Subcutaneous adipose tissue (tissue), 4 donors: ENCODE results near the gene SLC4A7. TPM values are rescaled to one million over a fixed set of nuclear protein-coding genes. Genes with fewer than 3 reads are reported as not detected.

Experiments
- small RNA-seq: library from RNA; depleted of rRNA; stranded (forward); fragments of <200 nt; gene quantifications from one replicate; pipeline ENCODE3, GENCODE V24; 2016
- total RNA-seq, 4 donors: library from RNA; depleted of rRNA; stranded (reverse); fragments of >200 nt; gene quantifications; one replicate each; pipeline ENCODE4 v1.1.0, GENCODE V29; 2016
- TF ChIP-seq, protein P1 (sequence below): fragments of 450-650 bp; IDR thresholded peaks from one replicate; pipeline ENCODE4 v1.5.1; 2016; ENCODE audit warnings: low read depth, mild to moderate bottlenecking, control low read depth, antibody characterized with exemption, moderate library complexity

SLC4A7 gene
- total RNA-seq, 4 donors from 2014 or later: 19.4 to 41.8 (median 37.6) TPM

DNA sequence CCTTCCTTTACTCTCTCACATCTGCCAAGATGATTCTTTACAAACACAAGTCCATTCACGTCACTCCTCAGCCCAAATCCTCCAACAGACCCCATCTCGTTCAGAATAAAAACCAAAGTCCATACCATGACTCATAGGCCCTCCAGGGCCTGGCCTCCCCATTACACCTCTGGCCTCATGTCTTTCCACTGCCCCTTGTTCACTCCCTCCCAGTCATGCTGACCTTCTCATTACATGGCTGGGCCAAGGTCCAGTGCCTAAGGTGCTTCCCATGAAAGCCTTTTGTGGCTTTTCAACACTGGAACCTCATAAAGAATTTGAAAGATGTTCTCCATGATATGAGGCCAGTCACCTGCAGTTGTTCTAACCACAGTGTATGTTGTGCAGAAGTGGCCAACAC is 159.5 kb downstream of the SLC4A7 start:
- TF ChIP-seq, protein P1, sequence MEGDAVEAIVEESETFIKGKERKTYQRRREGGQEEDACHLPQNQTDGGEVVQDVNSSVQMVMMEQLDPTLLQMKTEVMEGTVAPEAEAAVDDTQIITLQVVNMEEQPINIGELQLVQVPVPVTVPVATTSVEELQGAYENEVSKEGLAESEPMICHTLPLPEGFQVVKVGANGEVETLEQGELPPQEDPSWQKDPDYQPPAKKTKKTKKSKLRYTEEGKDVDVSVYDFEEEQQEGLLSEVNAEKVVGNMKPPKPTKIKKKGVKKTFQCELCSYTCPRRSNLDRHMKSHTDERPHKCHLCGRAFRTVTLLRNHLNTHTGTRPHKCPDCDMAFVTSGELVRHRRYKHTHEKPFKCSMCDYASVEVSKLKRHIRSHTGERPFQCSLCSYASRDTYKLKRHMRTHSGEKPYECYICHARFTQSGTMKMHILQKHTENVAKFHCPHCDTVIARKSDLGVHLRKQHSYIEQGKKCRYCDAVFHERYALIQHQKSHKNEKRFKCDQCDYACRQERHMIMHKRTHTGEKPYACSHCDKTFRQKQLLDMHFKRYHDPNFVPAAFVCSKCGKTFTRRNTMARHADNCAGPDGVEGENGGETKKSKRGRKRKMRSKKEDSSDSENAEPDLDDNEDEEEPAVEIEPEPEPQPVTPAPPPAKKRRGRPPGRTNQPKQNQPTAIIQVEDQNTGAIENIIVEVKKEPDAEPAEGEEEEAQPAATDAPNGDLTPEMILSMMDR: no peak

DNA sequence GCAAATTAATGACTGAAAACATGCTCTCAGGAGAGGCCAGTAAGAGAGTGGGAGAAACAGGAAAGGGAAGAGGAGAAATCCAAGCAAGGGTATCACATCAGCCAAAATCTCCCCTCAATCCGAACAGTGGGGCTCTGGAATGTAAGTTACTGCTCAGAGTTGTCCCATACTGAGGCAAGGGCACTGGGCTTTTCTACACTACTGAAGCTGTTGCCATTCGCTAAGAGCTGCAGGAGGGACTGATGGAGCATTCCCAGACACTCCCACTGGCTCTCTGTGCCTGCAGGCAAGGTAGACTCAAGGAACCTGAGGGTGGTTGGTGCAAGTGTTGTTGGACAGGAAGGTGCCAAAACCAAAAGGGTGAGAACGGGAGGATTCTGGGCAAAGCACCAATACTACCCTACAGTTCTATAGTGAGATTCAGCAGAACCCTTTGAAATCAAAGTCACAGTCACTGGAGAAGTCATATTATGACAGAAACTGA is 161.1 kb downstream of the SLC4A7 start:
- TF ChIP-seq, protein P1: no peak

Small RNA genes within 50 kb of the gene (small RNA-seq; reads per million reads assigned to genes)
- gene AC137675.1 (not detected), gene RNU1-96P (not detected)

Other genes with a start within 250 kb of the SLC4A7 start
- gene NEK10, start 115.0 kb downstream of the SLC4A7 start, total RNA-seq: 1 to 10 TPM in 2 of 4 donors, under 1 TPM in 2; 0.44 to 2.6 (median 1.1) TPM
- gene EOMES, start 237.9 kb upstream of the SLC4A7 start, total RNA-seq: under 1 TPM in 3 of 4 donors, not detected in 1; 0.22 to 0.68 (median 0.65) TPM